Naive B cell (primary cell): ENCODE results near the gene RUNDC1. TPM values are rescaled to one million over a fixed set of nuclear protein-coding genes. Genes with fewer than 3 reads are reported as not detected.

Experiments used
- polyA plus RNA-seq, 6 donors: library from polyadenylated mRNA; unstranded; fragments of 300-500 nt; fragmentation: Illumina TruSeq; gene quantifications; one replicate each; pipeline ENCODE4 v1.2.3, GENCODE V29; 2021; ENCODE audit warnings: low read depth in 6 of 6

Gene RUNDC1
- polyA plus RNA-seq, 6 donors from 2014 or later, result 15.3 to 39.6 (median 26.2) TPM

Other genes with a start within 250 kb of the RUNDC1 start
- gene EZH1, start 235.5 kb upstream of the RUNDC1 start, polyA plus RNA-seq, result 10 to 100 TPM in 5 of 6 donors, 1 to 10 TPM in 1; 8.2 to 63.4 (median 47.3) TPM
- gene RAMP2, start 219.3 kb upstream of the RUNDC1 start, polyA plus RNA-seq, result not detected
- 10 to 100 TPM; 44.3 to 61.0 (median 56.5) TPM for gene VPS25, start 207.1 kb upstream of the RUNDC1 start, polyA plus RNA-seq
- under 1 TPM in 1 of 6 donors, not detected in 5; 0.10 TPM for gene WNK4, start 200.0 kb upstream of the RUNDC1 start, polyA plus RNA-seq
- gene COA3, start 181.9 kb upstream of the RUNDC1 start, polyA plus RNA-seq, result 100 to 1,000 TPM; 117 to 157 (median 133) TPM
- gene CNTD1, start 181.7 kb upstream of the RUNDC1 start, polyA plus RNA-seq, result under 1 TPM in 5 of 6 donors, not detected in 1; 0.17 to 0.74 (median 0.70) TPM
- gene BECN1, start 156.3 kb upstream of the RUNDC1 start, polyA plus RNA-seq, result 100 to 1,000 TPM; 136 to 212 (median 150) TPM
- 100 to 1,000 TPM in 5 of 6 donors, 10 to 100 TPM in 1; 92.2 to 148 (median 115) TPM for gene PSME3, start 147.2 kb upstream of the RUNDC1 start, polyA plus RNA-seq
- gene AOC2, start 136.0 kb upstream of the RUNDC1 start, polyA plus RNA-seq, result under 1 TPM in 2 of 6 donors, not detected in 4; 0.24 to 0.43 TPM
- not detected for gene AOC3, start 129.4 kb upstream of the RUNDC1 start, polyA plus RNA-seq
- gene G6PC1, start 79.8 kb upstream of the RUNDC1 start, polyA plus RNA-seq, result not detected
- 10 to 100 TPM; 34.4 to 58.3 (median 41.2) TPM for gene AARSD1, start 16.1 kb upstream of the RUNDC1 start, polyA plus RNA-seq
- gene PTGES3L, start 485 bp upstream of the RUNDC1 start, polyA plus RNA-seq, result under 1 TPM in 3 of 6 donors, not detected in 3; 0.33 to 0.47 (median 0.45) TPM
- 1,000 to 10,000 TPM; 1,305 to 2,435 (median 1,972) TPM for gene RPL27, start 17.9 kb downstream of the RUNDC1 start, polyA plus RNA-seq
- 10 to 100 TPM; 47.6 to 83.6 (median 59.1) TPM for gene IFI35, start 26.2 kb downstream of the RUNDC1 start, polyA plus RNA-seq
- gene VAT1, start 41.8 kb downstream of the RUNDC1 start, polyA plus RNA-seq, result 10 to 100 TPM; 63.2 to 76.5 (median 74.6) TPM
- gene RND2, start 44.7 kb downstream of the RUNDC1 start, polyA plus RNA-seq, result under 1 TPM in 5 of 6 donors, not detected in 1; 0.11 to 0.30 (median 0.22) TPM
- gene BRCA1, start 144.8 kb downstream of the RUNDC1 start, polyA plus RNA-seq, result 1 to 10 TPM in 5 of 6 donors, under 1 TPM in 1; 0.14 to 4.7 (median 3.5) TPM
- 10 to 100 TPM; 42.9 to 55.5 (median 49.9) TPM for gene NBR1, start 190.6 kb downstream of the RUNDC1 start, polyA plus RNA-seq
- 10 to 100 TPM in 4 of 6 donors, 1 to 10 TPM in 2; 9.1 to 18.2 (median 12.0) TPM for gene TMEM106A, start 231.3 kb downstream of the RUNDC1 start, polyA plus RNA-seq
- gene CCDC200, start 248.1 kb downstream of the RUNDC1 start, polyA plus RNA-seq, result 1 to 10 TPM in 2 of 6 donors, under 1 TPM in 2, not detected in 2; 0.45 to 8.1 (median 0.96) TPM